SK-N-MC (cell line): ENCODE data around the gene RFLNA.

ENCODE experiments used
- EZH2 ChIP-seq: fragments of 200-600 bp; sonication (generic); IDR thresholded peaks from one replicate; pipeline ENCODE4 v1.6.1; 2017; ENCODE audit warnings: antibody characterized with exemption
- FOXP2 ChIP-seq: optimal IDR thresholded peaks from 2 replicates; pipeline ENCODE3; 2011; ENCODE audit warnings: mild to moderate bottlenecking, moderate library complexity; ENCODE audit not compliant: insufficient read depth; ENCODE audit errors: extremely low read length, control extremely low read depth
- POLR2AphosphoS5 ChIP-seq: IDR thresholded peaks from 2 replicates; pipeline ENCODE4 v1.6.1; 2012; ENCODE audit warnings: mild to moderate bottlenecking, low read depth, low read length, borderline replicate concordance

- TF ChIP-seq POLR2AphosphoS5 (no peak), EZH2 (no peak), FOXP2 (no peak)
These were observed 49.1 kb downstream of the RFLNA start for GRCh38 chr12:124344022-124344421.
